ENCODE results near the gene PTPRK.

DNA sequence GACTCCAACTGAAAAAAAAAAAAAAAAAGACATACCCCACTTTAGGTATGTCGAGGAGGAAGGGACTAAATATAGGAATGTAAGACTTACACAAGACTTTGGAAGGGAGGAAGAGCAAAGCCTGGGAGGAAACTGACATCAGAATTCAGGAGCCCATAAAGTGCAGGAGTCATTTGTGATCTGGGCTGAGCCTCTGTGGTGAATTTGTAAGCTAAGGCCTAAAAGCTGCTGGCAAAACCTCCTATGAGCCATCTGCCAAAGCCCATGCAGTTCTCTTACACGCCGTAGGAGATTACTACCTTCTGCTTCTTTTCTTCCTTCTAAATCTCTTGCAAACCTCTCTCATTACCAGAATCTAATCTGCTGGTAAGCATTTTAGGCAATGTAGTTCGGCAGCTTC lies 567.6 kb downstream of the PTPRK start:
- no peak for TF ChIP-seq POLR2A (IDR thresholded peaks at IDR 0.05; ENCODE audit: low read length)
- no peak for TF ChIP-seq GATA1 (IDR thresholded peaks at IDR 0.05; ENCODE audit: low read depth, low read length)

All from erythroblast (primary cell).